HepG2 (cell line): Measurements from ENCODE around the gene PARP1. TPM values are rescaled to one million over a fixed set of nuclear protein-coding genes. Genes with fewer than 3 reads are reported as not detected.

ENCODE experiments used
- ATAC-seq: fragments of 200-7000 bp; cut with Tn5 transposase; 3 replicates; pipeline ENCODE4 v1.9.1; 2020; ENCODE audit warnings: mild to moderate bottlenecking, moderate library complexity
- BruUV-seq: library from RNA; stranded (reverse); fragments of 400-500 nt; replicated peaks from 2 replicates; lab custom pipeline; 2021; lab: Mats Ljungman, UMichigan
- CTCF ChIA-PET: fragments of 300-600 bp; formaldehyde crosslinking; extraction: SDS; loops from one replicate; lab custom pipeline; 2021; ENCODE audit warnings: low total read pairs, inconsistent platforms, low intra/inter-chr PET ratio; lab: Yijun Ruan, JAX
- POLR2A ChIA-PET: fragments of 350-600 bp; sonication (Branson Sonifier 250); formaldehyde crosslinking; loops from one replicate; lab custom pipeline; 2020; ENCODE audit warnings: antibody characterized with exemption, inconsistent platforms; lab: Yijun Ruan, JAX
- DNase-seq: peaks from one replicate; pipeline ENCODE4 v3.0.0-alpha.2; 2015; ENCODE audit warnings: low spot score
- FAIRE-seq: peaks from 3 replicates; lab custom pipeline; 2011; peaks lifted over from hg19 to GRCh38; lab: Jason Lieb, UNC
- H2AFZ ChIP-seq: one replicate; pipeline ENCODE4 v1.6.1; 2011; ENCODE audit warnings: low read length, inconsistent platforms
- H3K27ac ChIP-seq: fragments of 300-600 bp; 3 replicates; pipeline ENCODE4 v1.8.0; 2011; ENCODE audit warnings: mixed run types, mild to moderate bottlenecking, mixed read lengths, low read length, inconsistent platforms; ENCODE audit not compliant: insufficient read depth; ENCODE audit errors: extremely low read length
- H3K27me3 ChIP-seq, 2 experiments: fragments of 200-600 bp in 1 of 2; 2 replicates in 1 of 2; 3 replicates in 1 of 2; pipeline versions ENCODE4 v1.6.0 to v1.8.0; 2011; ENCODE audit warnings: low read length in 2 of 2, mild to moderate bottlenecking in 2 of 2, moderate library complexity in 2 of 2, inconsistent platforms in 1 of 2; ENCODE audit not compliant: insufficient read depth in 2 of 2, control insufficient read depth in 1 of 2
- H3K36me3 ChIP-seq, 2 experiments: fragments of 200-600 bp in 1 of 2; replicated peaks in 1 of 2; 2 replicates in 1 of 2; 3 replicates in 1 of 2; pipeline versions ENCODE4 v1.5.1 to v1.8.0; 2011; ENCODE audit warnings: low read length in 2 of 2, inconsistent platforms in 1 of 2; ENCODE audit not compliant: insufficient read depth in 2 of 2, control insufficient read depth in 1 of 2
- H3K4me1 ChIP-seq: 2 replicates; pipeline ENCODE4 v1.5.1; 2012; ENCODE audit warnings: low read length, inconsistent platforms; ENCODE audit not compliant: insufficient read depth
- H3K4me2 ChIP-seq: 2 replicates; pipeline ENCODE4 v1.6.0; 2011; ENCODE audit warnings: low read depth, low read length, inconsistent platforms
- H3K4me3 ChIP-seq, 3 experiments: fragments of 200-600 bp in 1 of 3; sonication (generic), shearing (Covaris generic) in 1 of 3; replicated peaks in 1 of 3; 2 replicates each; pipeline ENCODE4 v1.5.1; 2011 to 2016; ENCODE audit warnings: low read length in 3 of 3, inconsistent platforms in 2 of 3, low read depth in 2 of 3, mild to moderate bottlenecking in 2 of 3, control low read depth in 1 of 3, mixed read lengths in 1 of 3; ENCODE audit not compliant: insufficient read depth in 1 of 3
- H3K79me2 ChIP-seq: one replicate; pipeline ENCODE4 v1.6.1; 2011; ENCODE audit warnings: low read length, inconsistent platforms; ENCODE audit not compliant: insufficient read depth
- H3K9ac ChIP-seq: 2 replicates; pipeline ENCODE4 v1.6.0; 2011; ENCODE audit warnings: mild to moderate bottlenecking, low read depth, low read length, inconsistent platforms; ENCODE audit not compliant: insufficient read depth
- H3K9me3 ChIP-seq: 2 replicates; pipeline ENCODE4 v1.5.1; 2012; ENCODE audit warnings: mild to moderate bottlenecking, low read length
- H4K20me1 ChIP-seq: 2 replicates; pipeline ENCODE4 v1.6.0; 2011; ENCODE audit warnings: inconsistent platforms, mild to moderate bottlenecking, low read length, moderate library complexity; ENCODE audit not compliant: insufficient read depth
- CHCHD3 ChIP-seq: sonication (generic); formaldehyde crosslinking; IDR thresholded peaks from 2 replicates; pipeline ENCODE4 v1.8.0; 2022; ENCODE audit warnings: mild to moderate bottlenecking, missing genetic modification reagents, moderate library complexity
- HCFC1 ChIP-seq: fragments of 150-350 bp; IDR thresholded peaks from 2 replicates; pipeline ENCODE4 v1.6.1; 2014; ENCODE audit warnings: low read depth, low read length
- KLF12 ChIP-seq: sonication (generic); formaldehyde crosslinking; IDR thresholded peaks from 2 replicates; pipeline ENCODE4 v1.4.0; 2020; ENCODE audit warnings: missing genetic modification reagents, borderline replicate concordance
- MAFF ChIP-seq: IDR thresholded peaks from 2 replicates; pipeline ENCODE4 v1.6.1; 2011; ENCODE audit warnings: low read depth, low read length, improper control_type of control experiment
- MAFK ChIP-seq, 2 experiments: IDR thresholded peaks in 1 of 2; conservative IDR thresholded peaks in 1 of 2; 2 replicates each; pipeline ENCODE4 v1.6.1; 2011; ENCODE audit warnings: improper control_type of control experiment in 2 of 2, low read length in 2 of 2
- RAD51 ChIP-seq: fragments of 450-650 bp; IDR thresholded peaks from 2 replicates; pipeline ENCODE4 v1.6.1; 2016; ENCODE audit warnings: borderline replicate concordance
- SRSF4 ChIP-seq: fragments of 200-400 bp; formaldehyde crosslinking; IDR thresholded peaks from one replicate; pipeline ENCODE4 v1.6.1; 2018; ENCODE audit warnings: mild to moderate bottlenecking, low read depth, low read length, moderate library complexity; ENCODE audit not compliant: poor library complexity, severe bottlenecking
- TOPORS ChIP-seq: sonication (generic); formaldehyde crosslinking; IDR thresholded peaks from 2 replicates; pipeline ENCODE4 v1.8.0; 2023; ENCODE audit warnings: mild to moderate bottlenecking, missing genetic modification reagents
- WGBS: methylation state at CpG from one replicate; pipeline ENCODE4 v1.1.6; 2017; ENCODE audit warnings: low lambda C conversion rate; 5-methylcytosine and 5-hydroxymethylcytosine counted together
- in situ Hi-C: cut with HindIII; loops from 2 replicates; pipeline ENCODE4 v1.10.0; 2017; ENCODE audit warnings: low pct_unique_long_range_greater_than_20kb; ENCODE audit not compliant: extremely low pct_ligation_motif_present
- intact Hi-C: fragments of 100-400 bp; cut with micrococcal nuclease; formaldehyde crosslinking; loops from one replicate; pipeline ENCODE4 v1.10.0; 2022; ENCODE audit not compliant: unreplicated experiment
- polyA plus RNA-seq, 8 experiments: library from polyadenylated mRNA; depleted of rRNA in 3 of 8; stranded (reverse) in 7 of 8; unstranded in 1 of 8; fragments of >200 nt; fragmentation: Illumina TruSeq in 4 of 8; extraction: Trizol in 4 of 8; gene quantifications; 2 replicates each; pipeline versions ENCODE4 v1.2.1 to v1.2.3, GENCODE V29; 2011 to 2016; ENCODE audit warnings: low read depth in 4 of 8, missing spikeins in 1 of 8, mixed read lengths in 1 of 8; ENCODE audit not compliant: insufficient read depth in 1 of 8
- total RNA-seq, 5 experiments: library from RNA; depleted of rRNA; stranded (reverse); fragments of >200 nt; fragmentation: Illumina TruSeq; extraction: Trizol; gene quantifications; 2 replicates each; pipeline ENCODE4 v1.2.3, GENCODE V29; 2016; ENCODE audit warnings: low read depth in 1 of 5

Gene PARP1
- total and polyA plus RNA-seq, 2 of the 13 experiments (the other 11 are each of a cell fraction or from before 2014, with no cell fraction given): 50.1 to 85.2 TPM

DNA sequence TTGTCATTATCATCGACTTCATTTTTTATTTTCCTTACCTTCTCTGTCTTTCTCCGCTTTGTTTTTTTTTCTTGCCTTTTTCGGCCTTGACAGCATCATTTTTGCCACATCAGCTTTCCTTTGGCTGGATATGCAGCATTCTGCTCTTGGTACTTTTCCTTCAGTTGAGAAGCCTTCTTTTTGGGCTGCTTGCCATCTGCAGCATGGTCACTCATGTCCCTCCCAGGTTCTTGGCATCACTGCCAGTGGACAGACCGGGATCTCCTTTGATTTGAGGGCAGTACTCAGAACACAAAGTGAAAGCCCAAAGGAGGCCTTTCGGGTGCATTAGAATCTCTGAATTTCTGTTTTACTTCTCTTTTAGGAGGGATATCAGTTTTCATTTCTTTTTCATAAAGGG, 3.7 kb upstream of the PARP1 start:
- H3K79me2 ChIP-seq: peaks cover 8% of the 10 kb centered on the region
- H3K9ac ChIP-seq: no peak overlapping the region
- no peaks in the 10 kb centered on the region for H3K9me3 ChIP-seq
- H3K4me2 ChIP-seq: no peak overlapping the region
- peaks cover 0 to 6% of the 10 kb centered on the region in 2 experiments; a peak in 1 of 5 replicates for H3K27me3 ChIP-seq
- no peak for ATAC-seq
- DNase-seq: no peak
- FAIRE-seq: no peak
- no peak overlapping the region for H3K4me3 ChIP-seq
- in situ Hi-C loops: no loop called here
- TF ChIP-seq HCFC1 (no peak), KLF12 (CRISPR knock-in tag) (no peak), CHCHD3 (CRISPR knock-in tag) (no peak), MAFK (conservative IDR thresholded peaks at IDR 0.05 in 1 of 2, IDR thresholded peaks at IDR 0.05 in 1 of 2; ENCODE audit: low read length in 2 of 2) (peak; percentile 75 to 82), MAFF (peak; percentile 74)
- no peak overlapping the region for H2AFZ ChIP-seq
- CTCF ChIA-PET: no interaction called here
- 20% methylated on average over 5 of the region's 5 CpGs for WGBS
- POLR2A ChIA-PET: no interaction called here
- peaks cover 7% of the 10 kb centered on the region; the same call in 1 of the 2 replicates for H3K4me1 ChIP-seq
- intact Hi-C loops: no loop called here
- H3K36me3 ChIP-seq: no peaks in the 10 kb centered on the region
- no TSS peak for BruUV-seq
- no peak overlapping the region for H3K27ac ChIP-seq
- no peaks in the 10 kb centered on the region for H4K20me1 ChIP-seq

DNA sequence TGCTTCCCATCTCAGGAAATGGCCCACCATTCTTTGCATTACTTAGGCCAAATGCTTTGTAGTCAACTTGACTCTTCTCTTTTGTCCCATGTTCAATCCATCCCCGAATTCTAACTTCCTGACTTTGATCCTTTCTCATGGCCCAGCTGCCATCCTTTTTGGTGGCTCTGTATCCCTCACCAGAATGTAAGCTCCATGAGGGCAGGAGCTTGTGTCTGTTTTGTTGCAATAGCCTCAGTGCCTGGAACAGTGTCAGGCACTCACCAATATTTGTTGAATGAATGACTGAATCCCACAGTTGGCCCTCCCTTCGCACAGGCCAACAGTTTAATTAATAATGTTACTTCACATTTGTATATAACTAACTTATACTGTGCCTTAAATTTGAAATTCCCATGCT, 3.1 kb upstream of the PARP1 start:
- H3K4me2 ChIP-seq: no peak overlapping the region
- BruUV-seq: no TSS peak
- H3K4me1 ChIP-seq: peaks cover 14% of the 10 kb centered on the region
- intact Hi-C loops: no loop called here
- ATAC-seq (no peak), DNase-seq (no peak), FAIRE-seq (no peak)
- POLR2A ChIA-PET: no interaction called here
- H3K9ac ChIP-seq: no peak overlapping the region
- H2AFZ ChIP-seq: no peak overlapping the region
- no peaks in the 10 kb centered on the region for H3K36me3 ChIP-seq
- peaks cover 0 to 6% of the 10 kb centered on the region in 2 experiments; a peak in 1 of 5 replicates for H3K27me3 ChIP-seq
- H3K79me2 ChIP-seq: peaks cover 14% of the 10 kb centered on the region
- CTCF ChIA-PET: no interaction called here
- H3K4me3 ChIP-seq: no peak overlapping the region
- in situ Hi-C loops: no loop called here
- no peaks in the 10 kb centered on the region for H3K9me3 ChIP-seq
- no peaks in the 10 kb centered on the region for H4K20me1 ChIP-seq
- WGBS: 45% methylated on average over 2 of the region's 2 CpGs
- no peak for TF ChIP-seq SRSF4
- TF ChIP-seq RAD51: no peak
- TF ChIP-seq TOPORS (CRISPR knock-in tag): no peak
- H3K27ac ChIP-seq: no peak overlapping the region
